Smooth muscle cell (in vitro differentiated cells): Measurements from ENCODE around the gene DEUP1. TPM values are rescaled to one million over a fixed set of nuclear protein-coding genes. Genes with fewer than 3 reads are reported as not detected.

Experiments
- DNase-seq: peaks from one replicate; lab custom pipeline; 2025; ENCODE audit not compliant: unreplicated experiment; lab: John Stamatoyannopoulos, UW
- H2AFZ ChIP-seq: fragments of 200-600 bp; sonication (generic); 2 replicates; pipeline ENCODE4 v1.6.0; 2016; ENCODE audit warnings: antibody characterized with exemption, low read depth, mild to moderate bottlenecking
- H3F3A ChIP-seq: fragments of 200-600 bp; sonication (generic); 2 replicates; pipeline ENCODE4 v1.6.0; 2017; ENCODE audit warnings: antibody characterized with exemption, low read depth
- H3K27ac ChIP-seq: fragments of 200-600 bp; sonication (generic); 2 replicates; pipeline ENCODE4 v1.5.1; 2016; ENCODE audit warnings: low read depth, mild to moderate bottlenecking
- H3K27me3 ChIP-seq: fragments of 200-600 bp; sonication (generic); 2 replicates; pipeline ENCODE4 v1.6.1; 2016; ENCODE audit warnings: low read depth, mild to moderate bottlenecking
- H3K36me3 ChIP-seq: fragments of 200-600 bp; sonication (generic); 2 replicates; pipeline ENCODE4 v1.5.1; 2016; ENCODE audit warnings: low read depth
- H3K4me1 ChIP-seq: fragments of 200-600 bp; sonication (generic); 2 replicates; pipeline ENCODE4 v1.5.1; 2016; ENCODE audit warnings: low read depth
- H3K4me2 ChIP-seq: fragments of 200-600 bp; sonication (generic); 2 replicates; pipeline ENCODE4 v1.6.0; 2016; ENCODE audit warnings: mild to moderate bottlenecking
- H3K4me3 ChIP-seq: fragments of 200-600 bp; sonication (generic); 2 replicates; pipeline ENCODE4 v1.5.1; 2016; ENCODE audit warnings: mild to moderate bottlenecking
- H3K79me2 ChIP-seq: fragments of 200-600 bp; sonication (generic); 2 replicates; pipeline ENCODE4 v1.6.0; 2016; ENCODE audit warnings: low read depth, mild to moderate bottlenecking
- H3K9ac ChIP-seq: fragments of 200-600 bp; sonication (generic); 2 replicates; pipeline ENCODE4 v1.6.0; 2016; ENCODE audit warnings: low read depth
- H3K9me3 ChIP-seq: fragments of 200-600 bp; sonication (generic); replicated peaks from 2 replicates; pipeline ENCODE4 v1.5.1; 2016; ENCODE audit warnings: low read depth
- H4K20me1 ChIP-seq: fragments of 200-600 bp; sonication (generic); 2 replicates; pipeline ENCODE4 v1.6.0; 2016; ENCODE audit warnings: low read depth
- WGBS: methylation state at CpG from one replicate; pipeline ENCODE4 v1.1.7; 2016; ENCODE audit warnings: low lambda C conversion rate; 5-methylcytosine and 5-hydroxymethylcytosine counted together
- polyA plus RNA-seq: library from polyadenylated mRNA; unstranded; fragments of >200 nt; fragmentation: Nextera tagmentation; extraction: Ambion mirVana; gene quantifications from 2 replicates; pipeline ENCODE4 v1.2.1, GENCODE V29; 2016
- total RNA-seq: library from RNA; depleted of rRNA; stranded (reverse); fragments of >200 nt; gene quantifications from 2 replicates; pipeline ENCODE4 v1.2.3, GENCODE V29; 2014
- TF ChIP-seq, protein P1 (sequence below): fragments of 200-600 bp; sonication (generic); IDR thresholded peaks from 2 replicates; pipeline ENCODE4 v1.5.1; 2017; ENCODE audit warnings: borderline replicate concordance, mild to moderate bottlenecking, antibody characterized with exemption; ENCODE audit not compliant: insufficient read depth, poor library complexity, severe bottlenecking

DEUP1 gene
- total and polyA plus RNA-seq, 2 experiments from 2014 or later: 0.90 TPM; not detected in 1

DNA sequence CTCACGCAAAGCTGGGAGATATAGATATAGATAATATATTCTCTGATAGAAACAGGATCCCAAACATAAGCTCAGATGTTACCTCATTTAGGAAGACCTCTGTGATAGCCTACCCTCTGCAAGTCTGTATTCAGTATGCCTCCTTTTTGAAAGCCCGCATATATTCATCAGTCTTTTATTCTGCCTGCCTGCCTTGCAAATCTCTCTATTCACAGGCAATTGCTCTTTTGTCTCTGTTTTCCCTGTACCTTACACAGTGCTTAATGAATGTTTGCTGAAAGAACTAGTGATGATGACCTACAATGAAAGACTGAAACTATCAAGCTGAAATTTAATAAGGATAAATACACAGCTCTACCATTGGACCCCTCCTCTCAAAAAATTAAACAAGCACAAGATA, 18.4 kb downstream of the DEUP1 start:
- no peaks in the 10 kb centered on the region for H4K20me1 ChIP-seq
- TF ChIP-seq, protein P1, sequence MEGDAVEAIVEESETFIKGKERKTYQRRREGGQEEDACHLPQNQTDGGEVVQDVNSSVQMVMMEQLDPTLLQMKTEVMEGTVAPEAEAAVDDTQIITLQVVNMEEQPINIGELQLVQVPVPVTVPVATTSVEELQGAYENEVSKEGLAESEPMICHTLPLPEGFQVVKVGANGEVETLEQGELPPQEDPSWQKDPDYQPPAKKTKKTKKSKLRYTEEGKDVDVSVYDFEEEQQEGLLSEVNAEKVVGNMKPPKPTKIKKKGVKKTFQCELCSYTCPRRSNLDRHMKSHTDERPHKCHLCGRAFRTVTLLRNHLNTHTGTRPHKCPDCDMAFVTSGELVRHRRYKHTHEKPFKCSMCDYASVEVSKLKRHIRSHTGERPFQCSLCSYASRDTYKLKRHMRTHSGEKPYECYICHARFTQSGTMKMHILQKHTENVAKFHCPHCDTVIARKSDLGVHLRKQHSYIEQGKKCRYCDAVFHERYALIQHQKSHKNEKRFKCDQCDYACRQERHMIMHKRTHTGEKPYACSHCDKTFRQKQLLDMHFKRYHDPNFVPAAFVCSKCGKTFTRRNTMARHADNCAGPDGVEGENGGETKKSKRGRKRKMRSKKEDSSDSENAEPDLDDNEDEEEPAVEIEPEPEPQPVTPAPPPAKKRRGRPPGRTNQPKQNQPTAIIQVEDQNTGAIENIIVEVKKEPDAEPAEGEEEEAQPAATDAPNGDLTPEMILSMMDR: no peak
- no peak overlapping the region for H3K4me2 ChIP-seq
- H3K27ac ChIP-seq: no peak overlapping the region
- H2AFZ ChIP-seq: no peak overlapping the region
- H3K9me3 ChIP-seq: no peaks in the 10 kb centered on the region
- no peaks in the 10 kb centered on the region for H3K36me3 ChIP-seq
- 71% methylated on average over 2 of the region's 2 CpGs for WGBS
- peaks cover 4% of the 10 kb centered on the region for H3K4me1 ChIP-seq
- no peaks in the 10 kb centered on the region for H3F3A ChIP-seq
- H3K79me2 ChIP-seq: no peaks in the 10 kb centered on the region
- no peak overlapping the region for H3K4me3 ChIP-seq
- no peak for DNase-seq
- no peak overlapping the region for H3K9ac ChIP-seq
- H3K27me3 ChIP-seq: no peaks in the 10 kb centered on the region

GRCh38 chr11:93350835-93351234, 20.3 kb downstream of the DEUP1 start:
- H3K9ac ChIP-seq: no peak overlapping the region
- no peaks in the 10 kb centered on the region for H3K9me3 ChIP-seq
- no peaks in the 10 kb centered on the region for H3K79me2 ChIP-seq
- H3K4me1 ChIP-seq: peaks cover 4% of the 10 kb centered on the region
- no peaks in the 10 kb centered on the region for H3F3A ChIP-seq
- TF ChIP-seq, protein P1: no peak
- no peak overlapping the region for H3K4me2 ChIP-seq
- H3K36me3 ChIP-seq: no peaks in the 10 kb centered on the region
- no peak overlapping the region for H3K4me3 ChIP-seq
- no peak overlapping the region for H2AFZ ChIP-seq
- no peak overlapping the region for H3K27ac ChIP-seq
- no peak for DNase-seq
- H3K27me3 ChIP-seq: no peaks in the 10 kb centered on the region
- 98% methylated on average over 6 of the region's 6 CpGs for whole genome bisulfite sequencing
- no peaks in the 10 kb centered on the region for H4K20me1 ChIP-seq

GRCh38 chr11:93359396-93359795, 28.9 kb downstream of the DEUP1 start:
- no peak overlapping the region for H3K9ac ChIP-seq
- no peaks in the 10 kb centered on the region for H3K4me1 ChIP-seq
- WGBS: 92% methylated on average over 1 of the region's 1 CpG
- H3K9me3 ChIP-seq: no peaks in the 10 kb centered on the region
- H3K36me3 ChIP-seq: peaks cover 5% of the 10 kb centered on the region
- DNase-seq: no peak
- H4K20me1 ChIP-seq: no peaks in the 10 kb centered on the region
- H3K79me2 ChIP-seq: no peaks in the 10 kb centered on the region
- TF ChIP-seq, protein P1: no peak
- no peak overlapping the region for H3K4me3 ChIP-seq
- H3K4me2 ChIP-seq: no peak overlapping the region
- H3K27me3 ChIP-seq: no peaks in the 10 kb centered on the region
- no peaks in the 10 kb centered on the region for H3F3A ChIP-seq
- H3K27ac ChIP-seq: no peak overlapping the region
- H2AFZ ChIP-seq: no peak overlapping the region

- Histone ChIP-seq H3K27me3 (no peaks in the 10 kb centered on the region), H3K4me3 (no peak overlapping the region), H4K20me1 (no peaks in the 10 kb centered on the region), H3K9ac (no peak overlapping the region), H3K4me1 (no peaks in the 10 kb centered on the region), H3K4me2 (no peak overlapping the region), H3K27ac (no peak overlapping the region), H2AFZ (no peak overlapping the region), H3K9me3 (no peaks in the 10 kb centered on the region), H3K36me3 (peaks cover 5% of the 10 kb centered on the region), H3K79me2 (no peaks in the 10 kb centered on the region), H3F3A (no peaks in the 10 kb centered on the region)
- TF ChIP-seq, protein P1: no peak
- DNase-seq: no peak
Observed at GRCh38 chr11:93361435-93361834, 30.9 kb downstream of the DEUP1 start.
